Right renal cortex interstitium (tissue), 3 donors: ENCODE measurements around the gene HPF1. TPM values are rescaled to one million over a fixed set of nuclear protein-coding genes. Genes with fewer than 3 reads are reported as not detected.
"Not testable (repeated sequence)": the region's sequence is repeated elsewhere in the genome, so short reads cannot be mapped to it uniquely, and the experiment has no call there.

Source experiments
- DNase-seq, 3 donors: peaks; one replicate each; pipeline ENCODE4 v3.0.0-alpha.2; 2013; ENCODE audit warnings: low read depth in 3 of 3, low spot score in 2 of 3
- polyA plus RNA-seq, 3 donors: library from polyadenylated mRNA; unstranded; fragments of 120-200 nt; gene quantifications; one replicate each; pipeline ENCODE4 v1.2.1, GENCODE V29; 2013; ENCODE audit not compliant: insufficient read length in 3 of 3

The HPF1 gene
- polyA plus RNA-seq = 10 to 100 TPM; 45.5 to 55.1 (median 51.4) TPM

- peak; percentile 60 to 82 (median 74) for DNase-seq
These were observed at the start of gene HPF1 for GRCh38 chr4:169757575-169758184. TSS of gene HPF1 (minus strand) at chr4:169757944. CDS start at chr4:169757877, 67 bp downstream.

GRCh38 chr4:169806770-169807169 is 49.0 kb upstream of the HPF1 start:
- not testable (repeated sequence) for DNase-seq

GRCh38 chr4:169803413-169803812 is 45.7 kb upstream of the HPF1 start:
- DNase-seq = no peak

GRCh38 chr4:169802873-169803272 is 45.1 kb upstream of the HPF1 start:
- DNase-seq = no peak

- DNase-seq = no peak
These were observed 42.8 kb upstream of the HPF1 start for GRCh38 chr4:169800541-169800940.

GRCh38 chr4:169799260-169799659 is 41.5 kb upstream of the HPF1 start:
- DNase-seq = no peak

- DNase-seq = no peak
These were observed 37.8 kb upstream of the HPF1 start for GRCh38 chr4:169795585-169795984.

- DNase-seq = peak in 2 of 3 donors; percentile 33 to 57
These were observed 33.9 kb upstream of the HPF1 start for GRCh38 chr4:169791527-169792156.

- DNase-seq = no peak
These were observed 33.3 kb upstream of the HPF1 start for GRCh38 chr4:169791062-169791461.

GRCh38 chr4:169774466-169775445 is 17.0 kb upstream of the HPF1 start:
- DNase-seq = no peak

GRCh38 chr4:169773889-169774288 is 16.1 kb upstream of the HPF1 start:
- no peak for DNase-seq

GRCh38 chr4:169771556-169772080 is 13.9 kb upstream of the HPF1 start:
- DNase-seq = not testable (repeated sequence)

GRCh38 chr4:169770416-169770815 is 12.7 kb upstream of the HPF1 start:
- DNase-seq = no peak

- DNase-seq = no peak
These were observed 10.6 kb upstream of the HPF1 start for GRCh38 chr4:169768385-169768784.

GRCh38 chr4:169766741-169767140 is 9.0 kb upstream of the HPF1 start:
- no peak for DNase-seq

- no peak for DNase-seq
These were observed 8.1 kb upstream of the HPF1 start for GRCh38 chr4:169765835-169766234.

GRCh38 chr4:169761846-169762245 is 4.1 kb upstream of the HPF1 start:
- DNase-seq = no peak

- DNase-seq = no peak
These were observed 738 bp upstream of the HPF1 start for GRCh38 chr4:169758401-169758962.

- no peak for DNase-seq
These were observed 671 bp downstream of the HPF1 start for GRCh38 chr4:169756971-169757574.

- no peak for DNase-seq
These were observed 12.5 kb downstream of the HPF1 start for GRCh38 chr4:169745291-169745690.
